GM12878 (cell line): ENCODE data around the gene SIMC1. TPM values are rescaled to one million over a fixed set of nuclear protein-coding genes. Genes with fewer than 3 reads are reported as not detected.

ENCODE experiments used
- ATAC-seq: fragments of 200-7000 bp; cut with Tn5 transposase; 3 replicates; pipeline ENCODE4 v1.9.1; 2020; ENCODE audit warnings: mild to moderate bottlenecking, moderate library complexity
- BruUV-seq: library from RNA; stranded (reverse); fragments of 400-500 nt; replicated peaks from 2 replicates; lab custom pipeline; 2021; lab: Mats Ljungman, UMichigan
- CTCF ChIA-PET: fragments of 300-600 bp; sonication (Branson Sonifier 250); formaldehyde crosslinking; extraction: SDS; loops from one replicate; lab custom pipeline; 2021; ENCODE audit warnings: inconsistent platforms; lab: Yijun Ruan, JAX
- POLR2A ChIA-PET: fragments of 350-600 bp; formaldehyde crosslinking; extraction: SDS; loops from one replicate; lab custom pipeline; 2021; ENCODE audit warnings: inconsistent platforms; lab: Charles Lee
- RAD21 ChIA-PET: fragments of 300-600 bp; sonication (Branson Sonifier 250); formaldehyde crosslinking; loops from one replicate; lab custom pipeline; 2023; ENCODE audit warnings: antibody characterized with exemption; ENCODE audit not compliant: unreplicated experiment; lab: Charles Lee
- SMC1A ChIA-PET: fragments of 300-600 bp; sonication (Branson Sonifier 250); formaldehyde crosslinking; loops from one replicate; lab custom pipeline; 2023; ENCODE audit not compliant: unreplicated experiment, uncharacterized antibody; lab: Charles Lee
- DNase-seq: peaks from one replicate; pipeline ENCODE4 v3.0.0-alpha.2; 2011; ENCODE audit warnings: low read depth, low spot score
- FAIRE-seq: peaks from 3 replicates; lab custom pipeline; 2011; peaks lifted over from hg19 to GRCh38; lab: Jason Lieb, UNC
- H2AFZ ChIP-seq: 2 replicates; pipeline ENCODE4 v1.6.0; 2011; ENCODE audit warnings: low read depth, low read length, control low read depth; ENCODE audit not compliant: control insufficient read depth
- H3K27ac ChIP-seq: 2 replicates; pipeline ENCODE4 v1.5.1; 2011; ENCODE audit warnings: control low read depth; ENCODE audit not compliant: control insufficient read depth, insufficient read depth
- H3K27me3 ChIP-seq, 2 experiments: replicated peaks in 1 of 2; 2 replicates each; pipeline versions ENCODE4 v1.6.0 to v1.6.1; 2011; ENCODE audit warnings: low read length in 1 of 2; ENCODE audit not compliant: control insufficient read depth in 2 of 2, insufficient read depth in 2 of 2
- H3K36me3 ChIP-seq, 2 experiments: 2 replicates each; pipeline ENCODE4 v1.5.1; 2011; ENCODE audit warnings: low read length in 1 of 2; ENCODE audit not compliant: control insufficient read depth in 2 of 2, insufficient read depth in 2 of 2
- H3K4me1 ChIP-seq: 2 replicates; pipeline ENCODE4 v1.6.1; 2011; ENCODE audit warnings: mild to moderate bottlenecking, low read length, moderate library complexity, mixed read lengths; ENCODE audit not compliant: control insufficient read depth, insufficient read depth
- H3K4me2 ChIP-seq: 2 replicates; pipeline ENCODE4 v1.6.0; 2011; ENCODE audit warnings: control low read depth; ENCODE audit not compliant: control insufficient read depth, insufficient read depth
- H3K4me3 ChIP-seq: fragments of 200-600 bp; sonication (generic); 2 replicates; pipeline ENCODE4 v1.5.1; 2016
- H3K79me2 ChIP-seq: 2 replicates; pipeline ENCODE4 v1.6.0; 2011; ENCODE audit warnings: low read length; ENCODE audit not compliant: control insufficient read depth, insufficient read depth
- H3K9ac ChIP-seq: 2 replicates; pipeline ENCODE4 v1.8.0; 2011; ENCODE audit warnings: low read length, control low read depth, mixed read lengths; ENCODE audit not compliant: control insufficient read depth, insufficient read depth
- H3K9me3 ChIP-seq: replicated peaks from 3 replicates; pipeline ENCODE4 v1.5.1; 2011; ENCODE audit warnings: mild to moderate bottlenecking, low read length; ENCODE audit not compliant: control insufficient read depth, insufficient read depth
- H4K20me1 ChIP-seq: 2 replicates; pipeline ENCODE4 v1.6.0; 2011; ENCODE audit not compliant: control insufficient read depth, insufficient read depth
- HSF1 ChIP-seq: fragments of 150-350 bp; IDR thresholded peaks from 2 replicates; pipeline ENCODE4 v1.6.1; 2014; ENCODE audit warnings: mild to moderate bottlenecking, low read depth, low read length
- IRF4 ChIP-seq: IDR thresholded peaks from 2 replicates; pipeline ENCODE4 v1.6.1; 2011; ENCODE audit warnings: low read depth, low read length
- KAT2A ChIP-seq: conservative IDR thresholded peaks from 2 replicates; pipeline ENCODE4 v1.6.1; 2011; ENCODE audit warnings: low read depth, low read length; ENCODE audit not compliant: control insufficient read depth
- PAX5 ChIP-seq: IDR thresholded peaks from 2 replicates; pipeline ENCODE4 v1.6.1; 2011; ENCODE audit warnings: low read depth, low read length, borderline replicate concordance
- POLR2AphosphoS2 ChIP-seq: IDR thresholded peaks from 2 replicates; pipeline ENCODE4 v1.6.1; 2011; ENCODE audit warnings: low read depth, mild to moderate bottlenecking, low read length, improper control_type of control experiment, moderate library complexity
- RUNX3 ChIP-seq: IDR thresholded peaks from 2 replicates; pipeline ENCODE4 v1.6.1; 2012; ENCODE audit warnings: low read length, inconsistent platforms
- SKIL ChIP-seq: fragments of 450-650 bp; IDR thresholded peaks from 2 replicates; pipeline ENCODE4 v1.6.1; 2017; ENCODE audit warnings: mild to moderate bottlenecking, low read depth, inconsistent platforms; ENCODE audit not compliant: poor library complexity, severe bottlenecking
- SMAD5 ChIP-seq: IDR thresholded peaks from 2 replicates; pipeline ENCODE4 v1.6.1; 2016; ENCODE audit warnings: antibody characterized with exemption, low read depth
- SRF ChIP-seq, 2 experiments: IDR thresholded peaks; 2 replicates each; pipeline ENCODE4 v1.6.1; 2011; ENCODE audit warnings: low read depth in 2 of 2, low read length in 2 of 2, mild to moderate bottlenecking in 1 of 2, moderate library complexity in 1 of 2
- WGBS: methylation state at CpG from one replicate; pipeline ENCODE4 v1.1.6; 2016; ENCODE audit warnings: low lambda C conversion rate; ENCODE audit not compliant: insufficient replicate concordance, insufficient coverage; ENCODE audit errors: missing lambda C conversion rate; 5-methylcytosine and 5-hydroxymethylcytosine counted together
- in situ Hi-C: fragments of 300-500 bp; cut with MboI; formaldehyde crosslinking; loops from 9 replicates; pipeline ENCODE4 v1.14.3; 2018; ENCODE audit warnings: mixed read lengths
- intact Hi-C: fragments of 100-400 bp; cut with micrococcal nuclease; formaldehyde crosslinking; loops from one replicate; pipeline ENCODE4 v1.14.2; 2022; ENCODE audit not compliant: unreplicated experiment
- polyA plus RNA-seq, 11 experiments: library from polyadenylated mRNA; depleted of rRNA in 4 of 11; unstranded in 6 of 11; stranded (reverse) in 5 of 11; fragments of >200 nt; fragmentation: Nextera tagmentation in 4 of 11; fragmentation: Illumina TruSeq in 1 of 11; extraction: Ambion mirVana in 4 of 11; extraction: Trizol in 1 of 11; gene quantifications; 1 replicate in 1 of 11; 2 replicates in 10 of 11; pipeline versions ENCODE4 v1.2.1 to v1.2.3, GENCODE V29; 2011 to 2016; ENCODE audit warnings: inconsistent platforms in 2 of 11, missing spikeins in 2 of 11, low read depth in 1 of 11
- total RNA-seq, 4 experiments: library from RNA; depleted of rRNA in 3 of 4; stranded (reverse); fragments of >200 nt in 3 of 4; fragmentation: Illumina TruSeq in 1 of 4; extraction: Trizol in 1 of 4; gene quantifications; 2 replicates each; pipeline versions ENCODE4 v1.2.1 to v1.2.3, GENCODE V29; 2013 to 2021

Gene SIMC1
- total and polyA plus RNA-seq, 10 of the 15 experiments (the other 5 are each of a cell fraction or from before 2014, with no cell fraction given) = 3.0 to 16.5 (median 10.4) TPM

GRCh38 chr5:176350416-176350815 lies 112.2 kb downstream of the SIMC1 start:
- DNase-seq (no peak), ATAC-seq (no peak), FAIRE-seq (no peak)
- no TSS peak for BruUV-seq
- ChIA-PET CTCF (no interaction called here), SMC1A (interaction anchor here (0.7 to 4.3 kb wide), 3 partner anchors 9 to 11 kb away, joined by 3 to 36 read pairs (median 3); partner anchors contain the start of gene KIAA1191), POLR2A (interaction anchor here (0.6 to 4.0 kb wide), 2 partner anchors 11 to 39 kb away, joined by 3 to 41 read pairs; partner anchors contain the start of gene KIAA1191), RAD21 (interaction anchor here (3.9 kb wide), 1 partner anchor 11 kb away, joined by 29 read pairs; the partner anchor contains the start of gene KIAA1191)
- Histone ChIP-seq H4K20me1 (no peaks in the 10 kb centered on the region; the same call in 1 of the 2 replicates), H3K27ac (no peak overlapping the region), H3K27me3 (no peaks in the 10 kb centered on the region), H3K36me3 (peaks cover 17 to 20% of the 10 kb centered on the region in 2 experiments), H3K9me3 (no peaks in the 10 kb centered on the region), H3K4me2 (no peak overlapping the region), H3K9ac (no peak overlapping the region), H3K79me2 (peaks cover 3% of the 10 kb centered on the region)
- 98% methylated on average over 8 of the region's 8 CpGs for WGBS
- in situ Hi-C loops (no loop called here), intact Hi-C loops (no loop called here)
- TF ChIP-seq SMAD5 (no peak), RUNX3 (no peak), HSF1 (no peak), PAX5 (no peak), SRF (IDR thresholded peaks at IDR 0.05; ENCODE audit: low read depth in 2 of 2, low read length in 2 of 2) (no peak), IRF4 (no peak), POLR2AphosphoS2 (no peak), KAT2A (no peak), SKIL (no peak)
- TF ChIP-seq, all 136 proteins: peak for 0
- H3K4me3 ChIP-seq = no peak overlapping the region
- peaks cover 4% of the 10 kb centered on the region for H3K4me1 ChIP-seq
- H2AFZ ChIP-seq = no peak overlapping the region
